Inferior parietal cortex (tissue), 1 donor: Measurements from ENCODE around the gene RELA.
"Not testable (repeated sequence)": the region's sequence is repeated elsewhere in the genome, so short reads cannot be mapped to it uniquely, and the experiment has no call there.

Experiments
- DNase-seq: peaks from one replicate; pipeline ENCODE4 v3.0.0-alpha.2; 2016; ENCODE audit errors: extremely low spot score

The RELA gene

DNA sequence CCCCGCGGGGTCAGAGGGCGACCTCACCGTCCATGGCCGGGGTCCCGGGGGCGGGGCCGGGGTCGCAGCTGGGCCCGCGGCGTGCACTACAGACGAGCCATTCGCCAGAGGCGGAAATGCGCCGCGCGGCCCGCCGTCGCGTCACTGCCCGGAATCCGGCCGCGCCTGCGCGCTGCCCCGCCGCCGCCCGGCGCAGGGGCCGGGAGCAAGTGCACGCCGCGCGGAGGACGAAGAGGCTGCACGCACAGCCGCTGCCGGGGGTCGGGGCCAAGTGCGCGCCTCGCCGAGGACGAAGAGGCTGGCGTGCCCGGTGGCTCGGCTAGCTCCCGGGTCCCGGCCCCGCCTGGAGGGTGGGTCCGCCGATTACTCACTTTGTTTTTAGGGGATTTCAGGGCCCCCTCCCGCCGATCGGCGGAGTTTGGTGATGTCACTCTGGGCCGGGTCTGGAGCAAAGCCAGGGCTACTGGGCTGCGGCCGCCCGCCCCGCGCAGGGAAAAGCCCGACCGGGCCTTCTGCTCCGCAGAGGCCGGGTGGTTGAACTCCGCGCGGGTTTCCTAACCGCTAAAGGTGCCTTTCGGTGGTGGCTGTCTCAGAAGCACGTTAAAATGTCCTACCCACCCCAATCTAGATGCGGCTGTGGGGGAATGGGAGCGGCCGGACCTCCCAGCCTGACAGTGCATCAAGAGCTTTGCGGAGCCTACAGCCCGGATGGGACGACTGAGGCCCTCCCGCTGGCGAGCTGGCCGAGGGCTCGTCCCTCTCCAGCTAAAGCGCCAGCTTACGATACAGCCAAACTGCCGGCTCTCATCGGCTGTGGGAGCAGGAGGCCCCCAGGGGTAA, at the start of gene RELA:
Gene RELA, minus strand, starts transcription at position 118 of the 840 bp plus-strand sequence. Its CDS starts 84 bp downstream, at position 34.
- DNase-seq: peak; percentile 92

DNA sequence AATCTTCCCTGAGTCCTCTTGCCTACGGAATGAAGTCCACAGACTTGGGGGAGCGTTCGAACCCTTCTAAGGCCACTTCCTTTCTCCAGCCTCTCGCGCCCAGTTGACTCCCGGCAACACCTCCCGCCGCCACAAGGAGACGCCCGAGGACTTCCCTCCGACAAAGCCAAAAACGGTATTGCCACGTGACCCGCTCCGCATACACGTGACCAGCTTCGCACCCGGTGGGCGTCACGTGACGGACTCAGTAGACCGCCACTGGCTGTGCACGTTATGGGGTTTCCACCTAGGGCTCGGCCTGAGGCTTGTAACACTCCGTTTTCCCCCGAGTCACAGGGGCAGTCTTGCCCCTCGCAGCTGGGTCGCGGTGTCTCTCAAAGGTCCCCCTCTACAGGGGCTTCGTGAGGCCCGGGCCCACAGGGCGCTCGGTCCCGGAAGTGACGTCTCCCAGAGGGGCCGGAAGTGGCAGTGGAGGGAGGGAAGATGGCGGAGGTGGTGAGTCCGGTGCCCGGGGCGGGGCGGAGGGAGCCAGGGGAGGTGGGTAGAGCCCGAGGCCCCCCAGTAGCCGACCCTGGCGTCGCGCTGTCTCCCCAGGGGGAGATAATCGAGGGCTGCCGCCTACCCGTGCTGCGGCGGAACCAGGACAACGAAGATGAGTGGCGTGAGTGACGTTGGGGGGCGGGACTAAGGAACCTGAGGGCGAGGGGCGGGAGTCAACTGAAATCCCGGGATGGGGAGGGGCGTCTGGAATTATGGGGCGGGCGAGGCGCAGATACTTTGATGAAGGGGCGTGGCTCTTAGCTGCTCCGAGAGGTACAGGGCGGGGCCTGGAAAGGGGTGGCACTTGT, 49.3 kb upstream of the RELA start, which contains the start of gene KAT5:
Gene KAT5, plus strand, starts transcription at position 468 of the 848 bp plus-strand sequence. Its CDS starts 16 bp downstream, at position 484.
- peak; percentile 99 for DNase-seq

GRCh38 chr11:65710421-65710820, 47.7 kb upstream of the RELA start:
- no peak for DNase-seq

GRCh38 chr11:65709661-65710060, 46.9 kb upstream of the RELA start:
- no peak for DNase-seq

- no peak for DNase-seq
These were observed 45.7 kb upstream of the RELA start for GRCh38 chr11:65708451-65708850.

DNA sequence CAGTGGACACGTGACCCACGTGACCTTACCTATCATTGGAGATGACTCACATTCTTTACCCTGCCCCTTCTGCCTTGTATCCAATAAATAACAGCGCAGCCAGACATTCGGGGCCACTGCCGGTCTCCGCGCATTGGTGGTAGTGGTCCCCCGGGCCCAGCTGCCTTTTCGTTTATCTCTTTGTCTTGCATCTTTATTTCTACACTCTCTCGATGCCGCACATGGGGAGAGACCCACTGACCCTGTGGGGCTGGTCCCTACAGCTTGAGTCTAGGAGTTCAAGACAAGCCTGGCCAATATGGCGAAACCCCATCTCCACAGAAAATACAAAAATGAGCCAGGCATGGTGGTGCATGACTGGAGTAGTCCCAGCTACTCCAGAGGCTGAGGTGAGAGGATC, 44.3 kb upstream of the RELA start:
- DNase-seq: not testable (repeated sequence)

GRCh38 chr11:65706303-65706763, 43.6 kb upstream of the RELA start:
- peak; percentile 53 for DNase-seq

GRCh38 chr11:65703846-65704245, 41.1 kb upstream of the RELA start:
- no peak for DNase-seq

- DNase-seq: no peak
These were observed 39.0 kb upstream of the RELA start for GRCh38 chr11:65701686-65702085.

DNA sequence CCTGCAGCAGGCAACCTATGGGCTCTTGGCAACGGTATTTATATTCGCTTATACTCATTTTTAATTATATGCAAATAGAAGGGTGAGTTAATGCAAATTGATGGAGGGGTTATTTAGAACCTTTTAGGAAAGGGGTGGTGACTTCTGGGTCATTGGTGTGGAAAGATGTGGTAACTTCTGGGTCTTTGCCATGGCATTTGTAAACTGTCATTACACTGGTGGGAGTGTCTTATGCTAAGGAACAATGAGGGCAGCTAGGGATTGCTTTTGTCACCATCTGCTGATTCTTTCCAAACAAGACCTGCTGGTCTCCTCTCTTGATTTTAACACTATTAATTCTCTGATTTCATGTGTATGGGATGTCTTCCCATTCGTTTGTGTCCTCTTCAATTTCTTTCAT, 37.7 kb upstream of the RELA start:
- DNase-seq: no peak

DNA sequence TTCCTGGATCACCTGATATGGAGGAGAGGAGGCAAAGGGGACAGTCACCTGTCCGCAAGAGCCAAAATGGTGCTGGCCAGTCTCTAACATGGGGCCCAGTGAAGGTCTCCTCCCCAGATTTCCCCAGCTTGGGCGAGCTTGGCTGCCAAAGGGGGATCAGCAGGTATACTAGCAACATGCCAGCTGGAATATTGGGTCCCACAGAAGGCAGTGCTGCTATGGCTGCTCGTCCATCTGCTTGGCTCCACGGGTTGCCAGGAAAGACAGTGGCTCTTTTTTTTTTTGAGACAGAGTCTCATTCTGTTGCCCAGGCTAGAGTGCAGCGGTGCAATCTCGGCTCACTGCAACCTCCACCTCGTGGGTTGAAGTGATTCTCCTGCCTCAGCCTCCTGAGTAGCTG, 36.6 kb upstream of the RELA start:
- no peak for DNase-seq

DNA sequence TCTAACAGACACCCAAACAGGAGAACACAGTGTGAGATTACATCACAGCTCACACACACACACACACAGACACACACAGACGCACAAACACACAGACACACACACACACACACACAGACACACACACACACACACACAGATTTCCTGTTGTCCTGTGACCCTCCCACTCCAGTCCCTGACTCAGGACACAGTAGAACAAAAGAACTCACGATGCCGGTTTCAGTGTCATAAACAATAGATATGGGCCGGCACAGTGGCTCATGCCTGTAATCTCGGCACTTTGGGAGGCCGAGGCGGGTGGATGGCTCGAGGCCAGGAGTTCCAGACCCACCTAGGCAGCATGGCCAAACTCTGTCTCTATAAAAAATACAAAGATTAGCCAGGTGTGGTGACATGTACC, 35.5 kb upstream of the RELA start:
- no peak for DNase-seq

GRCh38 chr11:65696802-65697552, 34.3 kb upstream of the RELA start:
- DNase-seq: no peak

DNA sequence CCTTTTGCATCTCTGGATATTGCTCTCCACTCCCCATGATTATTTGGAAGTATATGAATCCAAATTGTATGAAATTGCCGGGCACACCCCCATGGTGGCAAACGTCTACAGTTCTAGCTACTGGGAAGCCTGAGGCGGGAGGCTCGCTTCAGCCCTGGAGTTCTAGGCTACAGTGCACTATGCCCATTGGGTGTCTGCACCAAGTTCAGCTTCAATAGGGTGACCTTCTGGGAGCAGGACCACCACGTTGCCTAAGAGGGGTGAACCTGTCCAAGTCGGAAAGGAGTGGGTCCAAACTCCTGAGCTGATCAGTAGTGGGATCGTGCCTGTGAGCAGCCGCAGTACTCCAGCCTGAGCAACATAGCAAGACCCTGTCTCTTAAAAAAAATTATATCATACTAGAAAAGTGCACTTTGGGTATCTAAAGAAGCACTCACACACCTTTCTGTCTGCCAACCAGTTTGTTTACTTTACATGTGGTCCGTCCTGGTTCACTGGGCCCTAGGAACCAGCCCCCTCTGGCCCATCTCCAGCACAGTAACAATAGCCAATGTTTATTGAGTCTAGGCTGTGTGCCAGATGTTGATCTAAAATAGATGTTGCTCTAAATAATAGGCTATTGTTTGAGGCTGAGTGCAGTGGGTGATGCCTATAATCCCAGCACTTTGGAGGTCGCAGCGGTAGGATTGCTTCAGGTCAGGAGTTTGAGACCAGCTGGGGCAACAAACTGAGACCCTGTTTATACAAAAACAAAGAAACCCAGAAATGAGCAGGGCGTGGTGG, 32.9 kb upstream of the RELA start:
- DNase-seq: peak; percentile 73

DNA sequence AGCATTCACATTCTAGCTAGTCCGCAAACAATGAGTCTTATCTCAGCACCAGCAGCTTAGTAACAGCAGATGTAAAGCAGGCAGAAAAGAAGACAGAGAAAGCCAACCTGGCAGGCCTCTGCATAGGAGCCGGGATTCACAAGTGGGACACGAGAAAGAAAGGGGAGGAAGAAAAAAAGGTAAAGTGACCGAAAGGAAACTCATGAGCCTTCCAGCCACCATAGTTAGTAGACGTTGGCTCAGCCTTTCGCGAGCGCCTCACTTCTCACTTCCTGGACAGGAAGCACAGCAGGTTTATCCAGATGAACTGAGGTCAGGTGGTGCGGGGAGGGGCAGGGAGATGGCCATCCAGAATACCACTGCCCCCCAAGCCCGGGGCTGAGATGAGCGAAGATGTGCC, 29.7 kb upstream of the RELA start:
- DNase-seq: no peak

GRCh38 chr11:65691847-65692246, 29.1 kb upstream of the RELA start:
- not testable (repeated sequence) for DNase-seq

DNA sequence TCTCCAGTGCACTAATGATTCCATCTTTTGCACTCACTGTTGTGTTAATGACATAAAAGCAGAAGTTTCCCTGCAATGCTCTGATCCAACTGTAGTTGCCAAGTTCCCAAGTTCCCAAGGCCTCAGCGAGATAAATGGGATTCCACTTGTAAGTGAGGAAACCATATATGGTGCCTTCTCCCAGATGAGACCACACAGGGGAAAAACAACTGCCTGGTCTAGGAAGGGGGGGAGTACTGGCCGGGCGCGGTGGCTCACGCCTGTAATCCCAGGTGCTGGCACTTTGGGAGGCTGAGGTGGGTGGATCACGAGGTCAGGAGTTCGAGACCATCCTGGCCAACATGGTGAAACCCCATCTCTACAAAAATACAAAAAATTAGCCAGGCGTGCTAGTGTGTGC, 23.3 kb upstream of the RELA start:
- no peak for DNase-seq

DNA sequence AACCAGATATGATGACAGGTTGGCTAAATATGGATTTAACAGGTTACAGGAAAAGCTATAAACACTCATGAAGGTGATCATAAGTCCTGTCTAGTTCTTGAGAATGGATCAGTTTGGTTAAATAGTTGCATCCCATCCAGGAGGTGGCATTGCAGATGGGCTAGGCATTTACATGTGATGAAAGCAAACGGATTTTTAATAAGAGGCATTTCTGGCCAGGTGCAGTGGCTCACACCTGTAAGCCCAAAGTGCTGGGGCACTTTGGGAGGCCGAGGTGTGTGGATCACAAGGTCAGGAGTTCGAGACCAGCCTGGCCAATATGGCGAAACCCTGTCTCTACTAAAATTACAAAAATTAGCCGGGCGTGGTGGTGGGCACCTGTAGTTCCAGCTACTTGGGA, 20.8 kb upstream of the RELA start:
- DNase-seq: not testable (repeated sequence)

DNA sequence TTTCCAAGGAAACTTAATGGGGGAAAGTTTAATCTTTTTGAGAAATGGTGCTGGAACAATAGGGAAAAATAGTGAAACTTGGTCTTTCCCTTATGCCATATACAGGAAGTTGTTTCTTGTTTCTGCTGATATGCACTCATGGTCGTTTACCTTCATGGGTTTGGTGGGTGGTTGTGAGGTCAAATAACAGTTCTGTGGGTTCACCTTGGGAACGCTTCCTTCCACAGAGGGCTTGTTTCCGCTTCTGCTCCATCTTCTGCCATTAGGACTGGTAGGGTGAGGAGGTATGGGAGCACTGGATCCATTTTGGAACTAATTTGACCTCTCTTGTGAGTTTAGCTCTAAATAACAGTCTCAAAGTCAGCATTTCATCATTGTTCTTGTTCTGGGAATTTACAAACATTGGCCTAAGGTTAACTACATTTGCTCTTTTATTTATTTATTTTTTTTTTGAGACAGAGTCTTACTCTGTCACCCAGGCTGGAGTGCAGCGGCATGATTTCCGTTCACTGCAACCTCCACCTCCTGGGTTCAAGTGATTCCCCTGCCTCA, 17.6 kb upstream of the RELA start:
- DNase-seq: no peak

GRCh38 chr11:65672982-65673381, 10.3 kb upstream of the RELA start:
- DNase-seq: no peak
